DMS53 (cell line): ENCODE measurements around the gene PTPRN2.

Experiments used
- DNase-seq: peaks from one replicate; lab custom pipeline; 2025; lab: John Stamatoyannopoulos, UW

Gene PTPRN2

DNA sequence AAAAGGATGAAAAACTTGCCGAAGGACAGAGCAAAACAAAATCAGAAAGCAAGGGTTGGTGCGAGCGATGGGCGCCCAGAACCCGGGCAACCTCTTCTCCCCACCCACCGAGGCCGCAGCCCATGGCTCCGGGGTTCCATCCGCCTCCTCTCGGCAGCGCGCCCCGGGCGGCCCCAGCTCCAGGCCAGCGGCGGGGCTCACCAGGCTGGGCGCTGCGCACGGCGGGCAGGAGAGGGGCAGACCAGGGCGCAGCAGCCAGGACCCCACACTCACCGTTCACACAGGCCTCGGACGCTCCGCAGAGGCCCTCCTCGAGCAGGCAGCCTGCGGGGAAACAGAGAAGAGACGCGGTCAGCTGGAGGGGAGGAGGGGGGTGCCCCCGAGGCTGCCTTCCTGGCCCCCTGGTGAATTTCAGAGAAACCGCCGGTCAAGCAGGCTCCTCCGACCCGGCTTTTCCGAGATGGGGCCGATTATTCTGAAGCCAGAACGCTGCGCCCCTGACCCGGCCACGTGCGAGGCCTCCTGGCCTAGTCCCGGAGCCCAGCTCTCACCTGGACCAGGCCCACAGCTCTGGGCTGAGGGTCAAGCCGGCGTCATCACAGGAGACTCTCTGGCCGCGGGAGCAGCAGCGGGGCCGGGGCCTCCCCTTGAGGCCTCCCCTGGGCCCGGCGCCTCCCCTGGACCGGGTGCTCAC lies 98.0 kb downstream of the PTPRN2 start:
- DNase-seq = no peak

- DNase-seq = no peak
Measured at GRCh38 chr7:158488181-158488971, 99.2 kb downstream of the PTPRN2 start.

- DNase-seq = no peak
Measured at GRCh38 chr7:158487631-158488151, 99.9 kb downstream of the PTPRN2 start.

- no peak for DNase-seq
Measured at GRCh38 chr7:158486919-158487318, 100.7 kb downstream of the PTPRN2 start.

DNA sequence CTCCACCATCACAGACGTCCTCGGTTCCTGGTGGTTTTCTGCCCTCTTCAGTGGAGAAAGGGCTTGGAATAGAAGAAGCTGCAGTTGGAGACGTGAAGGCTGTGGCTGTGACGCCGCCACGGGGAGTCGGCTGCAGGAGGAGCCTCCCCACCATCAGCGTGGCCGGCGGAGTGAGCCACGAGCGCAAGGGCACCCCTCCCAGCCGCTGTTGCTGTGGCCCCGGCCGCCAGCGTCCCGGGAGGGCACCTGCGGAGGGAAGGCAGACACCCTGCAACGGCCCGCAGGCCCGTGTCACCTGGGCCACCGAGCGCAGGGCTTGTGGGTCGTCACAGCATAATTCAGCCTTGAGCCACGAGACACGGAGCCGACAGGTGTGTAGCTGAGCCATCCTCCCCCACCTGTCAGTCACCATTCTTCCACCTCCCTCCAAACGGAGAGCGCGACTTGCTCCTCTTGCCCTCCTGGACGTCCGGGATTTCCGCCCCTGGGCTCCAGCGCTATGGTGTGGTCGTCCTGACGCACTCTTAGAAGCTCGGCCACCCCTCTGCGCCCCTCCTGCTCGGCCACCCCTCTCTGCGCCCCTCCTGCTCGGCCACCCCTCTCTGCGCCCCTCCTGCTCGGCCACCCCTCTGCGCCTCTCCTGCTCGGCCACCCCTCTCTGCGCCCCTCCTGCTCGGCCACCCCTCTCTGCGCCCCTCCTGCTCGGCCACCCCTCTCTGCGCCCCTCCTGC lies 102.7 kb downstream of the PTPRN2 start:
- DNase-seq = no peak

- no peak for DNase-seq
Measured at GRCh38 chr7:158482480-158482879, 105.1 kb downstream of the PTPRN2 start.

DNA sequence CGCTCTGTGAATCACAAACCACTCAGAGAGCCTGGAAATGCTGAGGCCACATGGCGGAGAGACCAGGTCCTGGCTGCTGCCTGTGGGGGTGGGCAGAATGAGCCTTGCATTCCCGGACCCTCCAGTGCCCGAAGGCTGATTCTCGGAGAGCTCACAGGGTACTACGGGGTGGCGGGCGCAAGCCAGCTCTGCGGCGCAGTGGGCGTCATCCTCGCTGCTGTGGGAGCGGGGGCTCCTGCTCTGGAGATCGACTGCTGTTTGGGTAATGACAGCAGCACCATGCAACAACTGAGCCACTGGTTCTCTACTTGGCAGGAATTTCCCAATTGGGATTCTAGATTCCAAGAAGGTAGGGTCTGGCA lies 108.0 kb downstream of the PTPRN2 start:
- no peak for DNase-seq

- DNase-seq = no peak
Measured at GRCh38 chr7:158479021-158479663, 108.5 kb downstream of the PTPRN2 start.

- no peak for DNase-seq
Measured at GRCh38 chr7:158477866-158478265, 109.8 kb downstream of the PTPRN2 start.

DNA sequence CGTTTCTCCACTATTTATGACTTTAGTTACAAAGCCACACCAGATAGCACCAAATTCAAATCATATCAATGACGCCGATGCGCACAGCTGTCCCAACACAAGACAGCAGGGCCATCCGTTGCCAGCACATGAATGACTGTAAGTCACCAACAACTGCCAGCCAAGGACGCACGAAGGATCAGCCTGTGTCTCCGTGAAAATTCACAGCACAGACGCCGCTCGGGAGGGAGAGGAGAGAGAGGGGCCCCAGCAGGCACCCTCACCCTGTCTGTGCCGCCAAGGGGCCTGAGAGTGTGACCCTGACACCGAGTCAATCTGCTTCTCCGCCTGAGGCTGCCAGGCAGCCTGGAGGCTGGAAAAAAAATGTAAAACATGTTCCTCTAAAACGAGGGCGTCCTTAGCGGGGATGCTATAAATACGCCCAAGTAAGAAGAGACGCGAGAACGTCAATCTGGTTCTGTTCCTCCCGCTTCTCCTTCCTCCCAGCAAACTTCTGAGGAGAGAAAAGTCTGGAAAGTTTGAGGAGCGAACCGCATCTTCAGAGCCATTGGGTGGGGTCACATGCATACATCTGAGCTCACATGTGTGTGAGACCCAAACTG lies 111.2 kb downstream of the PTPRN2 start:
- DNase-seq = no peak

DNA sequence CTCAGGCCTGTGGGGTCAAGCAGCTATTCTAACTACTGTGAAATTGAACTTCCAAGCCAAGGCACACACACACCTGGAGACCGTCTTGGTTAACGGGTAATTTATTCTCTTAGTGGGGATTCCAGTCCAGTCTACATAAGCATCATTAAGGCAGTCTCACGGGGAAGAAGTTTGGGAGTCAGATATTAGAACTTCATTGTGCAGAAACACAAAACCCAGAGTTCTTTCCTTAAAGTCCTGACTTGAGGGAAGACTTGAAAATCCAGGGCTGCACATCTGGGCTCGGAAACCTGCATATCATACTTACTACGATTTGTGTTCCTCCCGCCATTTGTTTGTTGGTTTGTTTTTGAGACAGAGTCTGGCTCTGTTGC lies 112.0 kb downstream of the PTPRN2 start:
- DNase-seq = no peak

DNA sequence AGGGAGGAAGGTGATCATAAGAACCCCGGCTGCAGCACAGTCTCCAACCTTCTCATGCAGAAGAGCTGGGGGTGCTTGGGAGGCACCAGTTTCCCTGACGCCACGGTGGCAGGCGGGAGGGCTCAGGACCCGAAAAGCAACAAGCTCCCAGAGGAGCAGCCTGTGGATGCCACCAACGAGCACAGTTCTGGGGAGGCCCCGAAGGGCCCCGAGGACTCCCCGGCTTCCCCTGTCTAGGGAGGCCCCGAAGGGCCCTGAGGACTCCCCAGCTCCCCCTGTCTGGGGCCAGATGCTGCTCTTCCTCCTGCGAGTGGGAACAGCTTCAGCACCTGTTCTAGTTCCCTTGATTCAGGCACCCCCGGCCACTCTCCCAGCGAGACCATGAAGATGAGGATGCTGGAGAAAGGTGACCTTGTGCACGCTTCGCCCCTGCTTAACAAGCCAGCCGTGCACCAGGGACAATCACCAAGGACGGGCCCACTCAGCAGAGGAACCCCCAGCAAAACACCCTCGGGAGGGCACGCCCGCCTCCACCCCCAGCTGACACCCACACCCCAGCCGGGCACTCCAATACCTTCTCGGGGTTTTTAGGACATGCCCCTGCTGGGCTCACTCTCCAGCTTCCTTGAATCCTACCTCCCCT lies 112.5 kb downstream of the PTPRN2 start:
- DNase-seq = no peak

DNA sequence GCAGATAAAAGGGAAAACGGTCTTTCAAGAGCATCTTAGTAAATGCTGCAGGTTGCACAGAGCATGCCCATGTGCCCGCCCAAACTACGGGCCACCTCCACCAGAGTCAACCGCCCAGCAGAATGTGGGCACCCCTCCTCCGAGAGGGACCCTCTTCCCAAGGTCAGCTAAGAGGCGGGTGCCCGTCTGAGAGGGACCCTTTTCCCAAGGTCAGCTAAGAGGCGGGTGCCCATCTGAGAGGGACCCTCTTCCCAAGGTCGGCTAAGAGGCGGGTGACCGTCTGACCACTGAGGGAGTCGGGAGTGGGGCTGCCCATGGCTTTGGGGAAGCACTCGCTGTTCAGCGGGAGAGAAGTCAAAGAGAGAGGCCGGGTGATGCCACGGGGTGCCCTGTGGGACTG lies 113.1 kb downstream of the PTPRN2 start:
- no peak for DNase-seq

DNA sequence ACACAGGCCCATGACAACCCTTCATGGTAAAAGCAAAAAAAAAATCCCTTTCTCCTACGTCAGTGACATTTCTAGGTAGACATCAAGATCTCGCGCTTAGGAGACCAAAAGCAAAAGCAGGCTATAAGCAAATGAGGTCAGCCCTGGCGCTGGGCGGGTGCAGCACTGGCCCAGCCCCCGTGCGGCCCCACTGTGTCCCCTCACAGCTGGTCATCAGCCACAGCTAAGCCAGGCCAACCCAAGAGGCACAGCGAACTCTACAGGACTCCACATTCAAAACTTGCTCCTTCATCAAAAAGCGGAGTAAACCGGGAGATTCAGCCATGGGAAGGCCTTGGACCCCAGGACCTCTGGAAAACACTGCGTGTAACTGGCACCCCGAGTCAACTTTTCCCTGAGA lies 113.7 kb downstream of the PTPRN2 start:
- no peak for DNase-seq

DNA sequence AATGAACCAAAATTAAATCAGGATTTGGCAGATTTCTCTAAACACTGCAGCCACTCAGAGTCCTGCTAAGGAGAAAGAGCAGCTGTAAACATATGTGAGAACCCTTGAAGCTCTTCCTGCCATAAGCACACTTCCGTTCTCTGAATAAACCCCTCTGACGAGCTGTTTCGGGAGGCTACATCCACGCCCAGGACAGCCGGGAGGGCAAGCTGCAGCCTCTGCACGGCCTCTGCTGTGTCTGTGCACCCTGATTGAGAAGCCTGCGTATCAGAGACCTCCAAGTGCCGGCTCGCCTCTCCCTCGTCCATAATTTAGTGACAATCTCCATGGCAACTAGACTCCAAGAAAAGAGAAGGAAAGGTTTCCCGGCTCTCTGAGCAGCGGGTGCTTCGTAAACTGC lies 114.4 kb downstream of the PTPRN2 start:
- DNase-seq = peak; percentile 42

DNA sequence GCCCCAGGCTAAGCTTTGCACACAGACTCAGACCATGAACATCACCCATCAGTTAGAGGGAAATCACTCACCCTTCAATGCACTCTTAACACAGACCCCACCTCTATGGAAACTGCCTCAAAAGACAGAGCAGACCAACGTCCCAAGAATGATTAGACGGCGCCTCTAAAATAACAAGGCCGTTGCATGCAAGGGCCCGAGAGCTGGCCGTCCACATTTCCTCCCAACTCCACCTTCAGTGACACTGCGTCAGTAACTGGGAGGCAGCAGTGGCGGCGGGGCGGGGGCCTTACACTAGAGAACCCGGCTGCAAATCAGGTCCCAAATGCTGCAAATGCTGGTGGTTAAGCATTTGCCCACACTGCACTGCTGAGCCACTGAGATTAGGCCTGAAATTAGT lies 115.0 kb downstream of the PTPRN2 start:
- DNase-seq = no peak

DNA sequence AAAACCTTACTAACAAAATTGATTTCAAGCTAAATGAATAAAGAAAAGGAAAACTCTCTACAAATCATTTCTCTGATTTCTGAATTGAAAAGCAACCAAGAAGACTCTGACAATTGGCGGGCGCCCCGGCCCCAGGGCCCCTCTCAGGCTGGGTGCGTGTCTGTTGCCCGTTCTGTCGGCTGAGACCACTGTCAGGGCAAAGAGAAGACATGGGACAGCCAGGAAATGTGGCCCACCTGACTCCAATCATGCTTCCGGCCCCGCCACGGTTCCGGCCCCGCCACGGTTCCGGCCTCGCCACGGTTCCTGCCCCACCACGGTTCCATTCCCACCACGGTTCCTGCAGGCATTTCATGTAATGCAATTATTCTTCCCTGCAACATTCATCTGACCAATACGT lies 115.9 kb downstream of the PTPRN2 start:
- DNase-seq = no peak

- DNase-seq = no peak
Measured at GRCh38 chr7:158470336-158470735, 117.3 kb downstream of the PTPRN2 start.

GRCh38 chr7:158469396-158470051 lies 118.1 kb downstream of the PTPRN2 start:
- DNase-seq = no peak

GRCh38 chr7:158468700-158469296 lies 118.8 kb downstream of the PTPRN2 start:
- no peak for DNase-seq
